Measurements from ENCODE around the gene GPSM1.

The GPSM1 gene

GRCh38 chr9:136346157-136346481 is 18.8 kb downstream of the GPSM1 start:
- TF ChIP-seq ZBTB7A (IDR thresholded peaks at IDR 0.05; ENCODE audit: low read depth) (no peak; the same call in 1 of the 2 replicates), YY1 (IDR thresholded peaks at IDR 0.05; ENCODE audit: low read depth) (no peak), TAF1 (IDR thresholded peaks at IDR 0.05; ENCODE audit: low read depth) (no peak), RAD21 (IDR thresholded peaks at IDR 0.05; ENCODE audit: low read depth) (no peak), NFIC (IDR thresholded peaks at IDR 0.05) (no peak), REST (IDR thresholded peaks at IDR 0.05; ENCODE audit: low read depth) (no peak), TCF12 (IDR thresholded peaks at IDR 0.05; ENCODE audit: low read depth) (no peak), CREB1 (IDR thresholded peaks at IDR 0.05; ENCODE audit: low read depth) (no peak), FOXM1 (IDR thresholded peaks at IDR 0.05; ENCODE audit: borderline replicate concordance, low read depth) (no peak), EP300 (IDR thresholded peaks at IDR 0.05; ENCODE audit: borderline replicate concordance) (no peak), USF1 (IDR thresholded peaks at IDR 0.05) (no peak), TEAD4 (IDR thresholded peaks at IDR 0.05) (no peak), EGR1 (IDR thresholded peaks at IDR 0.05) (no peak), CEBPB (IDR thresholded peaks at IDR 0.05) (no peak), MAX (IDR thresholded peaks at IDR 0.05) (no peak)

GRCh38 chr9:136346927-136347465 is 19.7 kb downstream of the GPSM1 start:
- TF ChIP-seq USF1 (IDR thresholded peaks at IDR 0.05) = no peak
- TF ChIP-seq TCF12 (IDR thresholded peaks at IDR 0.05; ENCODE audit: low read depth) = no peak
- TF ChIP-seq YY1 (IDR thresholded peaks at IDR 0.05; ENCODE audit: low read depth) = no peak
- TF ChIP-seq EP300 (IDR thresholded peaks at IDR 0.05; ENCODE audit: borderline replicate concordance) = no peak
- TF ChIP-seq REST (IDR thresholded peaks at IDR 0.05; ENCODE audit: low read depth) = no peak
- TF ChIP-seq EGR1 (IDR thresholded peaks at IDR 0.05) = no peak
- no peak for TF ChIP-seq RAD21 (IDR thresholded peaks at IDR 0.05; ENCODE audit: low read depth)
- no peak for TF ChIP-seq NFIC (IDR thresholded peaks at IDR 0.05)
- no peak for TF ChIP-seq TAF1 (IDR thresholded peaks at IDR 0.05; ENCODE audit: low read depth)
- no peak for TF ChIP-seq ZBTB7A (IDR thresholded peaks at IDR 0.05; ENCODE audit: low read depth)
- TF ChIP-seq MAX (IDR thresholded peaks at IDR 0.05) = no peak
- TF ChIP-seq CEBPB (IDR thresholded peaks at IDR 0.05) = no peak
- no peak for TF ChIP-seq TEAD4 (IDR thresholded peaks at IDR 0.05)
- no peak for TF ChIP-seq CREB1 (IDR thresholded peaks at IDR 0.05; ENCODE audit: low read depth)
- TF ChIP-seq FOXM1 (IDR thresholded peaks at IDR 0.05; ENCODE audit: borderline replicate concordance, low read depth) = no peak

- TF ChIP-seq YY1 (IDR thresholded peaks at IDR 0.05; ENCODE audit: low read depth) (no peak), MAX (IDR thresholded peaks at IDR 0.05) (no peak)
Observed at GRCh38 chr9:136347472-136348256, 20.3 kb downstream of the GPSM1 start.

- TF ChIP-seq RAD21 (IDR thresholded peaks at IDR 0.05; ENCODE audit: low read depth) = no peak
- no peak for TF ChIP-seq NFIC (IDR thresholded peaks at IDR 0.05)
- TF ChIP-seq FOXM1 (IDR thresholded peaks at IDR 0.05; ENCODE audit: borderline replicate concordance, low read depth) = no peak
- TF ChIP-seq ZBTB7A (IDR thresholded peaks at IDR 0.05; ENCODE audit: low read depth) = no peak
- TF ChIP-seq EGR1 (IDR thresholded peaks at IDR 0.05) = no peak
- TF ChIP-seq TCF12 (IDR thresholded peaks at IDR 0.05; ENCODE audit: low read depth) = no peak
- no peak for TF ChIP-seq CEBPB (IDR thresholded peaks at IDR 0.05)
- TF ChIP-seq MAX (IDR thresholded peaks at IDR 0.05) = no peak
- no peak for TF ChIP-seq CREB1 (IDR thresholded peaks at IDR 0.05; ENCODE audit: low read depth)
- no peak for TF ChIP-seq TEAD4 (IDR thresholded peaks at IDR 0.05)
- no peak for TF ChIP-seq USF1 (IDR thresholded peaks at IDR 0.05)
- no peak for TF ChIP-seq REST (IDR thresholded peaks at IDR 0.05; ENCODE audit: low read depth)
- no peak for TF ChIP-seq EP300 (IDR thresholded peaks at IDR 0.05; ENCODE audit: borderline replicate concordance)
- TF ChIP-seq YY1 (IDR thresholded peaks at IDR 0.05; ENCODE audit: low read depth) = no peak
- TF ChIP-seq TAF1 (IDR thresholded peaks at IDR 0.05; ENCODE audit: low read depth) = no peak
Observed at GRCh38 chr9:136348691-136349090, 21.4 kb downstream of the GPSM1 start.
